GM23248 (cell line): ENCODE results near the gene TSPEAR. TPM values are rescaled to one million over a fixed set of nuclear protein-coding genes. Genes with fewer than 3 reads are reported as not detected.

Experiments
- DNase-seq: peaks from one replicate; pipeline ENCODE4 v3.0.0-alpha.2; 2015
- H2AFZ ChIP-seq: fragments of 200-600 bp; sonication (generic); 2 replicates; pipeline ENCODE4 v1.6.1; 2016; ENCODE audit warnings: antibody characterized with exemption
- H3F3A ChIP-seq: fragments of 200-600 bp; sonication (generic); 2 replicates; pipeline ENCODE4 v1.6.1; 2016; ENCODE audit warnings: mild to moderate bottlenecking, antibody characterized with exemption, mixed run types; ENCODE audit not compliant: insufficient read depth
- H3K27ac ChIP-seq: fragments of 200-600 bp; sonication (generic); 2 replicates; pipeline ENCODE4 v1.5.1; 2016; ENCODE audit warnings: mild to moderate bottlenecking
- H3K27me3 ChIP-seq: fragments of 200-600 bp; sonication (generic); replicated peaks from 2 replicates; pipeline ENCODE4 v1.6.1; 2016; ENCODE audit warnings: mild to moderate bottlenecking; ENCODE audit not compliant: insufficient read depth
- H3K36me3 ChIP-seq: fragments of 200-600 bp; sonication (generic); 2 replicates; pipeline ENCODE4 v1.6.1; 2016; ENCODE audit warnings: low read depth, mild to moderate bottlenecking
- H3K4me1 ChIP-seq: fragments of 200-600 bp; sonication (generic); 2 replicates; pipeline ENCODE4 v1.6.1; 2016; ENCODE audit warnings: mild to moderate bottlenecking; ENCODE audit not compliant: insufficient read depth
- H3K4me2 ChIP-seq: fragments of 200-600 bp; sonication (generic); one replicate; pipeline ENCODE4 v1.6.1; 2016; ENCODE audit warnings: mild to moderate bottlenecking; ENCODE audit not compliant: unreplicated experiment
- H3K4me3 ChIP-seq: fragments of 200-600 bp; sonication (generic); 2 replicates; pipeline ENCODE4 v1.5.1; 2016; ENCODE audit warnings: mild to moderate bottlenecking
- H3K79me2 ChIP-seq: fragments of 200-600 bp; sonication (generic); 2 replicates; pipeline ENCODE4 v1.6.1; 2016; ENCODE audit warnings: mild to moderate bottlenecking; ENCODE audit not compliant: insufficient read depth
- H3K9ac ChIP-seq: fragments of 200-600 bp; sonication (generic); 2 replicates; pipeline ENCODE4 v1.6.1; 2016; ENCODE audit warnings: mild to moderate bottlenecking
- H3K9me2 ChIP-seq: fragments of 200-600 bp; sonication (generic); 2 replicates; pipeline ENCODE4 v1.6.1; 2016; ENCODE audit warnings: mixed run types, mild to moderate bottlenecking, moderate library complexity; ENCODE audit not compliant: insufficient read depth
- H3K9me3 ChIP-seq: fragments of 200-600 bp; sonication (generic); one replicate; pipeline ENCODE4 v1.6.1; 2017; ENCODE audit warnings: low read depth
- H4K20me1 ChIP-seq: fragments of 200-600 bp; sonication (generic); 2 replicates; pipeline ENCODE4 v1.6.0; 2016; ENCODE audit not compliant: insufficient read depth
- EZH2 ChIP-seq: fragments of 200-600 bp; sonication (generic); IDR thresholded peaks from 2 replicates; pipeline ENCODE4 v1.6.1; 2018; ENCODE audit warnings: antibody characterized with exemption, mild to moderate bottlenecking; ENCODE audit not compliant: insufficient read depth, poor library complexity, severe bottlenecking
- EZH2phosphoT487 ChIP-seq: fragments of 200-600 bp; sonication (generic); IDR thresholded peaks from 2 replicates; pipeline ENCODE4 v1.6.1; 2018; ENCODE audit warnings: antibody characterized with exemption, moderate library complexity, mild to moderate bottlenecking, low read depth; ENCODE audit not compliant: insufficient read depth
- WGBS, 2 experiments: methylation state at CpG; one replicate each; pipeline ENCODE4 v1.1.6; 2015 to 2017; ENCODE audit warnings: low lambda C conversion rate in 2 of 2, low coverage in 1 of 2; ENCODE audit errors: missing lambda C conversion rate in 2 of 2; 5-methylcytosine and 5-hydroxymethylcytosine counted together
- in situ Hi-C: fragments of 300-500 bp; cut with MboI; formaldehyde crosslinking; loops from 2 replicates; pipeline ENCODE4 v1.15.0; 2020
- polyA plus RNA-seq: library from polyadenylated mRNA; unstranded; fragments of >200 nt; fragmentation: Nextera tagmentation; extraction: Ambion mirVana; gene quantifications from 2 replicates; pipeline ENCODE4 v1.2.1, GENCODE V29; 2016
- total RNA-seq: library from RNA; depleted of rRNA; stranded (reverse); fragments of >200 nt; shearing (Covaris generic); gene quantifications from 2 replicates; pipeline ENCODE4 v1.2.3, GENCODE V29; 2014

TSPEAR gene
- total and polyA plus RNA-seq, 2 experiments from 2014 or later: not detected

DNA sequence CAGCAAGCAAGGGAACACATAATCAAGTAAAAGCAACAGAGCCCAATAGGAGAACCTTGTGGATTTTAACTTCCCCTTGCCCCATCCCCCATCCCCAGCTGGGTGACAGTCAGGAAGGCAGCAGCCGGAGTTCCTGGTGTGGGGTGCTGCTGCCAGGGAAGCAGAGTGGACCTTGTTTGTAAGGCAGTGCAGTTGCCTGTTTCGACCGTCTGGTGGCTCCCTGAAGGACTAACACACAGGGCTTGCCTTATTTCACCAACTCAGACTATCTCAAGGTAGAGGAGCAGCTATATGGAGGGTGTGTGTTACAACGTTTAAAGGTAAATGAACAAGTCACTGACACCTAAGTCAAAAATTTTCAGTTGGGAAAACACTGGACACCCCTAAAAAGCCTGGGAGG is 92.9 kb downstream of the TSPEAR start:
- Histone ChIP-seq H4K20me1 (no peaks in the 10 kb centered on the region), H3K4me1 (no peaks in the 10 kb centered on the region), H3K9me3 (no peaks in the 10 kb centered on the region), H3F3A (no peaks in the 10 kb centered on the region), H3K9me2 (no peaks in the 10 kb centered on the region), H3K4me2 (no peak overlapping the region), H3K9ac (no peak overlapping the region), H2AFZ (no peak overlapping the region), H3K79me2 (no peaks in the 10 kb centered on the region), H3K27ac (no peak overlapping the region), H3K4me3 (no peak overlapping the region), H3K36me3 (no peaks in the 10 kb centered on the region), H3K27me3 (no peaks in the 10 kb centered on the region; the same call in 1 of the 2 replicates)
- in situ Hi-C loops: no loop called here
- DNase-seq: peak; percentile 38
- TF ChIP-seq EZH2phosphoT487 (no peak), EZH2 (no peak)
- 3 to 6% methylated on average over 4 of the region's 4 CpGs for WGBS, 2 experiments

DNA sequence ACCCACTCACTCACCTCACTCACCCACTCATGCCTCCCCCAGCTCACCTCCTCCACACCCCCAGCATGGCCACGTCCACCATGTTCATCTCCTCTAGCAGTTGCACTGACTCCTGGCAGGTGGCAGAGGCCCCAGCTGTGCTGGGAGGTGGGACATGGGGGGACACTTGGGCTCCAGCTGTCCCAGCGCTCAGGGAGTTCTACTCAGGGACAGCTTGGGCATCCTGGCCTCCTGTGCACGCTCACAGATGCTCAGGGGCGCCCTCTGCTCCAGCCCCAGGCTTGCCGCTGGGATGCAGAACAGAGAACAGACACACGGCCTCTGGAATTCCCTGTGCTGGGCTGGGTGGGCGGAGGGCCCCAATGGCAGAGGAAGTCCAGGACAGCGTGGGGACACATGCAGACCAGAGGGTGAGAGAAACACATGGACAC is 94.3 kb downstream of the TSPEAR start:
- Histone ChIP-seq H3K36me3 (no peaks in the 10 kb centered on the region), H3K9me2 (no peaks in the 10 kb centered on the region), H2AFZ (no peak overlapping the region), H3K27ac (no peak overlapping the region), H3K4me1 (no peaks in the 10 kb centered on the region), H3K79me2 (no peaks in the 10 kb centered on the region), H3F3A (no peaks in the 10 kb centered on the region), H3K4me3 (no peak overlapping the region), H3K9ac (no peak overlapping the region), H3K9me3 (no peaks in the 10 kb centered on the region), H3K27me3 (no peaks in the 10 kb centered on the region; the same call in 1 of the 2 replicates), H4K20me1 (no peaks in the 10 kb centered on the region), H3K4me2 (no peak overlapping the region)
- WGBS, 2 experiments: 9 to 11% methylated on average over 8 of the region's 8 CpGs
- DNase-seq: no peak
- in situ Hi-C loops: no loop called here
- TF ChIP-seq EZH2phosphoT487 (no peak), EZH2 (no peak)

DNA sequence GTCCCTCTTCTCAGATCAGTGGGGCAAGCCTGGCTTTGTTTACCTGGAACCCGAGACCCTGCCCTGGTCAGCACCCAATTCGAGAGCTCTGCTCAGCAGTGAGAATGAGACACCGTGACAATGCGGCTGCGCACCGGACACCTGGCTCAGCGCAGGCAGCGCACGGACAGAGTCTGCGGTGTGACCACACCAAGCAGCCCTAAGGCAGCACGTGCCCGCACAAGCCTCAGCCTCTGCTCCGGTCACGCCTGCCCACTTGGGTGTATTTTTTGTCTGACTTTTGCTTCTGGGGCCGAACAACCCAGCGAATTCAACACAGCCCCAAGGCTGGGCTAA is 94.8 kb downstream of the TSPEAR start:
- no peak overlapping the region for H2AFZ ChIP-seq
- H3K4me2 ChIP-seq: no peak overlapping the region
- no peak for DNase-seq
- H3K9me3 ChIP-seq: no peaks in the 10 kb centered on the region
- H3K79me2 ChIP-seq: no peaks in the 10 kb centered on the region
- 50 to 55% methylated on average over 16 of the region's 16 CpGs for WGBS, 2 experiments
- H3K27ac ChIP-seq: no peak overlapping the region
- TF ChIP-seq EZH2phosphoT487: no peak
- no peak for TF ChIP-seq EZH2
- H3K36me3 ChIP-seq: no peaks in the 10 kb centered on the region
- no peaks in the 10 kb centered on the region for H3F3A ChIP-seq
- in situ Hi-C loops: no loop called here
- no peaks in the 10 kb centered on the region for H3K4me1 ChIP-seq
- H3K9ac ChIP-seq: no peak overlapping the region
- no peaks in the 10 kb centered on the region; the same call in 1 of the 2 replicates for H3K27me3 ChIP-seq
- H3K9me2 ChIP-seq: no peaks in the 10 kb centered on the region
- H4K20me1 ChIP-seq: no peaks in the 10 kb centered on the region
- no peak overlapping the region for H3K4me3 ChIP-seq

DNA sequence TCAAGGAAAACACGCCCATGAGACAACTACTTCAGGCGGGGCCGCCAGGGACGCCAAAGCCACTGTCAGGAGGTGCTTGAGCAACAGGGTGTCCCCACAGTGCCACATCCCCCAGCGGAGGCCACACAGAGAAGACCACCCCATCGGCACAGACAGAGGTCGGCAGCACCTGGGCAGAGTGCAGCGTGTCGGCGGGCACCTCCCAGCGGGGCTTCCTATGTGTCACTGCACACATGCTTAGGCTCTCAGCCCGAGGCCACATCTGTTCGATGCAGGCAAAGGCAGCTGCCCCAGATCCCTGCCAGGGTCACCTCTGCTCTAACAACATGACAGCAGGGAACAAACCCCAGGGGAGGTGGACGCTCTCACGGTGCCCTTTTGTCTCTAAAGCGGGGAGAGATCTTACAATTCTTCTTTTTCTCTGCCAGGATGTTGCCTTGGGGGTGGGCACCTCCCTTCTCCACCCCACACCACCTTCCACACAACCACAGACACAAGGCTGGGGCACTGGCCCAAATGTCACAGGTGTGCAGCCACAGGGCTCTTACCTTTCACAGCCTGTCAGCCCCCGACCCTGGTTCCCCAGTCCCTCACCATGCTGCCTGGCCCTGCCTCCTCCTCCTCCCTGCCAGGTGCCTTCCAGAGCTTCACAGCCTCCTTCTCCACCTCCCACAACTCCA is 95.3 kb downstream of the TSPEAR start:
- H2AFZ ChIP-seq: no peak overlapping the region
- H3F3A ChIP-seq: no peaks in the 10 kb centered on the region
- H3K4me2 ChIP-seq: no peak overlapping the region
- no peaks in the 10 kb centered on the region; the same call in 1 of the 2 replicates for H3K27me3 ChIP-seq
- no peaks in the 10 kb centered on the region for H3K79me2 ChIP-seq
- in situ Hi-C loops: no loop called here
- no peaks in the 10 kb centered on the region for H3K9me3 ChIP-seq
- no peak overlapping the region for H3K27ac ChIP-seq
- H3K36me3 ChIP-seq: no peaks in the 10 kb centered on the region
- no peaks in the 10 kb centered on the region for H3K9me2 ChIP-seq
- DNase-seq: no peak
- H3K9ac ChIP-seq: no peak overlapping the region
- no peaks in the 10 kb centered on the region for H3K4me1 ChIP-seq
- H4K20me1 ChIP-seq: no peaks in the 10 kb centered on the region
- 30 to 34% methylated on average over 16 to 17 of the region's 17 CpGs for WGBS, 2 experiments
- no peak overlapping the region for H3K4me3 ChIP-seq
- TF ChIP-seq EZH2phosphoT487: no peak
- no peak for TF ChIP-seq EZH2

DNA sequence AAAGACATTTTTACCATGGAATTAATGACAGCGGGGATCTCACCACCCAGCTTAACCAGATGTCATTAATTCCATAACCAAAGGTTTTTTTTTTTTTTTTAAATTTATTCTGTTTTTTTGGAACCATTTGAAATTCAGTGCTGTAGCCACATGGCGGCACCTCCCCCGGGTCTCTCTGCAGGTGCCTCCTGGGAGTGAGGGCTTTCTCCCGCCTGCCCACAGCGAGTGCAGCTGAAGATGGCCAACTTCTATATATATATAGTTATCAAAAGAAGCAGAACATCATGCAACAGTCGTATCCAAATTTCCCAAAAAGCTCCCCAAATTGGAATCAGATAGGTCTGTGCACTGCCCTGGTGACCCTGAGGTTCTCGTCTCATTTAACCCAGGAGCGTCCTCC is 95.9 kb downstream of the TSPEAR start:
- H4K20me1 ChIP-seq: no peaks in the 10 kb centered on the region
- no peak for DNase-seq
- no peaks in the 10 kb centered on the region for H3K79me2 ChIP-seq
- 23 to 26% methylated on average over 8 of the region's 8 CpGs for WGBS, 2 experiments
- H3K4me2 ChIP-seq: no peak overlapping the region
- no peaks in the 10 kb centered on the region for H3F3A ChIP-seq
- no peak overlapping the region for H3K9ac ChIP-seq
- in situ Hi-C loops: no loop called here
- H3K9me2 ChIP-seq: no peaks in the 10 kb centered on the region
- TF ChIP-seq EZH2: no peak
- TF ChIP-seq EZH2phosphoT487: no peak
- no peaks in the 10 kb centered on the region; the same call in 1 of the 2 replicates for H3K27me3 ChIP-seq
- no peak overlapping the region for H2AFZ ChIP-seq
- no peaks in the 10 kb centered on the region for H3K4me1 ChIP-seq
- H3K27ac ChIP-seq: no peak overlapping the region
- H3K36me3 ChIP-seq: no peaks in the 10 kb centered on the region
- H3K4me3 ChIP-seq: no peak overlapping the region
- H3K9me3 ChIP-seq: no peaks in the 10 kb centered on the region
